HG03342 (cell line): ENCODE measurements around the gene HMCN2.
"Not testable (repeated sequence)": the region's sequence is repeated elsewhere in the genome, so short reads cannot be mapped to it uniquely, and the experiment has no call there.

Source experiments
- ATAC-seq: cut with Tn5 transposase; IDR thresholded peaks from one replicate; pipeline ENCODE4 v1.9.1; 2021; ENCODE audit warnings: mild to moderate bottlenecking, moderate library complexity; ENCODE audit not compliant: unreplicated experiment

The HMCN2 gene

GRCh38 chr9:130426883-130427282 lies 161.3 kb downstream of the HMCN2 start:
- no peak for ATAC-seq

- ATAC-seq = no peak
Observed at GRCh38 chr9:130427326-130427725, 161.8 kb downstream of the HMCN2 start.

GRCh38 chr9:130428086-130428665 lies 162.6 kb downstream of the HMCN2 start:
- ATAC-seq = no peak

- ATAC-seq = no peak
Observed at GRCh38 chr9:130429381-130429780, 163.8 kb downstream of the HMCN2 start.

- no peak for ATAC-seq
Observed at GRCh38 chr9:130429831-130430230, 164.3 kb downstream of the HMCN2 start.

- ATAC-seq = no peak
Observed at GRCh38 chr9:130430232-130430631, 164.7 kb downstream of the HMCN2 start.

GRCh38 chr9:130430734-130431535 lies 165.4 kb downstream of the HMCN2 start:
- ATAC-seq = no peak

- ATAC-seq = no peak
Observed at GRCh38 chr9:130431536-130432303, 166.2 kb downstream of the HMCN2 start.

GRCh38 chr9:130432362-130432761 lies 166.8 kb downstream of the HMCN2 start:
- ATAC-seq = no peak

- ATAC-seq = no peak
Observed at GRCh38 chr9:130432796-130433167, 167.2 kb downstream of the HMCN2 start.

GRCh38 chr9:130433168-130433946 lies 167.8 kb downstream of the HMCN2 start:
- no peak for ATAC-seq

- ATAC-seq = no peak
Observed at GRCh38 chr9:130433947-130434262, 168.3 kb downstream of the HMCN2 start.

GRCh38 chr9:130434656-130435055 lies 169.1 kb downstream of the HMCN2 start:
- not testable (repeated sequence) for ATAC-seq

GRCh38 chr9:130437011-130437789 lies 171.6 kb downstream of the HMCN2 start:
- no peak for ATAC-seq

GRCh38 chr9:130438382-130438981 lies 172.9 kb downstream of the HMCN2 start:
- ATAC-seq = no peak

GRCh38 chr9:130441031-130441430 lies 175.5 kb downstream of the HMCN2 start:
- no peak for ATAC-seq

GRCh38 chr9:130442746-130443455 lies 177.3 kb downstream of the HMCN2 start:
- ATAC-seq = no peak

- ATAC-seq = no peak
Observed at GRCh38 chr9:130443456-130443801, 177.9 kb downstream of the HMCN2 start.

GRCh38 chr9:130443840-130444492 lies 178.4 kb downstream of the HMCN2 start:
- ATAC-seq = no peak
